ENCODE data around the gene IFT122. TPM values are rescaled to one million over a fixed set of nuclear protein-coding genes. Genes with fewer than 3 reads are reported as not detected.
"Not testable (repeated sequence)": the region's sequence is repeated elsewhere in the genome, so short reads cannot be mapped to it uniquely, and the experiment has no call there.

Gene IFT122
- total RNA-seq, 1 experiment from 2014 or later = 30.0 TPM

GRCh38 chr3:129412542-129413198, 27.4 kb upstream of the IFT122 start:
- Mint-ChIP-seq H3K27me3 (ENCODE audit: insufficient read depth, unreplicated experiment) (no peaks in the 10 kb centered on the region), H3K4me3 (ENCODE audit: unreplicated experiment) (no peak overlapping the region), H3K36me3 (ENCODE audit: insufficient read depth, unreplicated experiment) (no peaks in the 10 kb centered on the region), H3K4me1 (ENCODE audit: low read depth, unreplicated experiment) (peaks cover 7% of the 10 kb centered on the region), H3K9me3 (ENCODE audit: unreplicated experiment) (no peaks in the 10 kb centered on the region), H3K27ac (ENCODE audit: unreplicated experiment) (no peak overlapping the region)
- H3K36me3 ChIP-seq (ENCODE audit: control insufficient read depth, insufficient read depth, low read length) = no peaks in the 10 kb centered on the region
- intact Hi-C loops (cut with micrococcal nuclease; ENCODE audit: unreplicated experiment) = no loop called here
- TF ChIP-seq, protein P1, sequence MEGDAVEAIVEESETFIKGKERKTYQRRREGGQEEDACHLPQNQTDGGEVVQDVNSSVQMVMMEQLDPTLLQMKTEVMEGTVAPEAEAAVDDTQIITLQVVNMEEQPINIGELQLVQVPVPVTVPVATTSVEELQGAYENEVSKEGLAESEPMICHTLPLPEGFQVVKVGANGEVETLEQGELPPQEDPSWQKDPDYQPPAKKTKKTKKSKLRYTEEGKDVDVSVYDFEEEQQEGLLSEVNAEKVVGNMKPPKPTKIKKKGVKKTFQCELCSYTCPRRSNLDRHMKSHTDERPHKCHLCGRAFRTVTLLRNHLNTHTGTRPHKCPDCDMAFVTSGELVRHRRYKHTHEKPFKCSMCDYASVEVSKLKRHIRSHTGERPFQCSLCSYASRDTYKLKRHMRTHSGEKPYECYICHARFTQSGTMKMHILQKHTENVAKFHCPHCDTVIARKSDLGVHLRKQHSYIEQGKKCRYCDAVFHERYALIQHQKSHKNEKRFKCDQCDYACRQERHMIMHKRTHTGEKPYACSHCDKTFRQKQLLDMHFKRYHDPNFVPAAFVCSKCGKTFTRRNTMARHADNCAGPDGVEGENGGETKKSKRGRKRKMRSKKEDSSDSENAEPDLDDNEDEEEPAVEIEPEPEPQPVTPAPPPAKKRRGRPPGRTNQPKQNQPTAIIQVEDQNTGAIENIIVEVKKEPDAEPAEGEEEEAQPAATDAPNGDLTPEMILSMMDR (IDR thresholded peaks at IDR 0.05; ENCODE audit: insufficient read depth in 1 of 2, low read depth in 1 of 2, low read length in 1 of 2, severe bottlenecking in 1 of 2, unreplicated experiment in 1 of 2) = no peak
- ChIA-PET CTCF (interaction anchor here (0.7 kb wide), 1 partner anchor 216 kb away, joined by 3 read pairs; no protein-coding TSS in a partner anchor), POLR2A (no interaction called here)
- no peaks in the 10 kb centered on the region for H3K9me3 ChIP-seq
- DNase-seq = peak in 1 of 2 experiments; percentile 5
- no TSS peak for BruUV-seq (replicated peaks)
- no peak overlapping the region for H3K4me3 ChIP-seq (ENCODE audit: low read depth, low read length)
- H3K4me1 ChIP-seq = peaks cover 16% of the 10 kb centered on the region
- no peaks in the 10 kb centered on the region for H3K27me3 ChIP-seq (replicated peaks; ENCODE audit: control insufficient read depth, insufficient read depth, low read length)

DNA sequence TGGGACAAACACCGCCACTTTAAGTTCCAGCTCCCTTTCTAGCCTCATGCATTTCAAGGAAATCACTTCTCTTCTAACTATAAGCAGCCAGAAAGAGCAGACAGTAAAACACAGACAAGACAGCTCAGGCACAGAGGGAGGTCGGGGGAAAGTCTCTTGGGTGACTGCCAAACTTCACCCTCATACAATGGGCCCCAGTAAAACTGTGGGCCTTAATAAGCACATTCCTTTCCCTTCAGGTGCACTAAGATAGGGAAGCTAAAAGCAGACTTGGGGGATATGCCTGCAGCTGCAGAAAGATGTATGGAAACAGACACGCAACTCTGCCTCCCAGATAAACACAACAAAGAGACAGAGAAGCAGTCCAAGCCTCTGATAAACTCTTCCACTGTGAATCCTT, 26.8 kb upstream of the IFT122 start:
- CTCF ChIA-PET = interaction anchor here (0.7 to 1.6 kb wide), 2 partner anchors 30 to 215 kb away, joined by 3 to 4 read pairs; no protein-coding TSS in a partner anchor
- H3K9me3 ChIP-seq; intact Hi-C loops (cut with micrococcal nuclease; ENCODE audit: unreplicated experiment); BruUV-seq (replicated peaks); H3K36me3 Mint-ChIP-seq (ENCODE audit: insufficient read depth, unreplicated experiment); H3K9me3 Mint-ChIP-seq (ENCODE audit: unreplicated experiment); POLR2A ChIA-PET; H3K27me3 ChIP-seq (replicated peaks; ENCODE audit: control insufficient read depth, insufficient read depth, low read length); H3K4me3 Mint-ChIP-seq (ENCODE audit: unreplicated experiment); H3K4me3 ChIP-seq (ENCODE audit: low read depth, low read length); H3K36me3 ChIP-seq (ENCODE audit: control insufficient read depth, insufficient read depth, low read length); H3K27me3 Mint-ChIP-seq (ENCODE audit: insufficient read depth, unreplicated experiment): not testable (repeated sequence)
- DNase-seq = peak in 1 of 2 experiments; percentile 3
- peaks cover 11% of the 10 kb centered on the region for H3K4me1 Mint-ChIP-seq (ENCODE audit: low read depth, unreplicated experiment)
- H3K27ac Mint-ChIP-seq (ENCODE audit: unreplicated experiment) = peak overlapping the region; percentile 23
- H3K4me1 ChIP-seq = peaks cover 18% of the 10 kb centered on the region

- TF ChIP-seq, protein P1 (IDR thresholded peaks at IDR 0.05; ENCODE audit: insufficient read depth in 1 of 2, low read depth in 1 of 2, low read length in 1 of 2, severe bottlenecking in 1 of 2, unreplicated experiment in 1 of 2) = no peak
- H3K36me3 ChIP-seq (ENCODE audit: control insufficient read depth, insufficient read depth, low read length) = no peaks in the 10 kb centered on the region
- H3K9me3 Mint-ChIP-seq (ENCODE audit: unreplicated experiment) = no peaks in the 10 kb centered on the region
- H3K4me1 ChIP-seq = peaks cover 19% of the 10 kb centered on the region
- H3K4me3 ChIP-seq (ENCODE audit: low read depth, low read length) = no peak overlapping the region
- no TSS peak for BruUV-seq (replicated peaks)
- ChIA-PET CTCF (interaction anchor here (1.6 kb wide), 1 partner anchor 30 kb away, joined by 4 read pairs; no protein-coding TSS in a partner anchor), POLR2A (no interaction called here)
- H3K4me3 Mint-ChIP-seq (ENCODE audit: unreplicated experiment) = no peak overlapping the region
- H3K36me3 Mint-ChIP-seq (ENCODE audit: insufficient read depth, unreplicated experiment) = no peaks in the 10 kb centered on the region
- no peaks in the 10 kb centered on the region for H3K9me3 ChIP-seq
- H3K4me1 Mint-ChIP-seq (ENCODE audit: low read depth, unreplicated experiment) = peaks cover 17% of the 10 kb centered on the region
- DNase-seq = peak in 1 of 2 experiments; percentile 35
- H3K27me3 Mint-ChIP-seq (ENCODE audit: insufficient read depth, unreplicated experiment) = no peaks in the 10 kb centered on the region
- intact Hi-C loops (cut with micrococcal nuclease; ENCODE audit: unreplicated experiment) = no loop called here
- peak overlapping the region; percentile 23 for H3K27ac Mint-ChIP-seq (ENCODE audit: unreplicated experiment)
- H3K27me3 ChIP-seq (replicated peaks; ENCODE audit: control insufficient read depth, insufficient read depth, low read length) = no peaks in the 10 kb centered on the region
Measured at GRCh38 chr3:129413687-129414506, 26.1 kb upstream of the IFT122 start.
